Measurements from ENCODE around the gene TRIM58. TPM values are rescaled to one million over a fixed set of nuclear protein-coding genes. Genes with fewer than 3 reads are reported as not detected.

The TRIM58 gene
- total RNA-seq, 4 donors from 2014 or later, result 0.33 to 7.0 (median 1.2) TPM

- TF ChIP-seq CTCF (IDR thresholded peaks at IDR 0.05; ENCODE audit: low read depth), result no peak
Observed at GRCh38 chr1:247840818-247841217, 16.2 kb upstream of the TRIM58 start.

GRCh38 chr1:247841796-247842195 is 15.2 kb upstream of the TRIM58 start, which contains the start of gene OR11L1:
TSS of gene OR11L1 (minus strand) at chr1:247841896. CDS start at chr1:247841896, 0 bp downstream.
- no peak for TF ChIP-seq CTCF (IDR thresholded peaks at IDR 0.05; ENCODE audit: low read depth)

- TF ChIP-seq CTCF (IDR thresholded peaks at IDR 0.05; ENCODE audit: low read depth), result no peak
Observed at GRCh38 chr1:247843411-247843810, 13.6 kb upstream of the TRIM58 start.

- no peak for TF ChIP-seq CTCF (IDR thresholded peaks at IDR 0.05; ENCODE audit: low read depth)
Observed at GRCh38 chr1:247845011-247845692, 11.8 kb upstream of the TRIM58 start.

- TF ChIP-seq CTCF (IDR thresholded peaks at IDR 0.05; ENCODE audit: low read depth), result no peak
Observed at GRCh38 chr1:247845693-247846017, 11.3 kb upstream of the TRIM58 start.

- no peak for TF ChIP-seq CTCF (IDR thresholded peaks at IDR 0.05; ENCODE audit: low read depth)
Observed at GRCh38 chr1:247848346-247848745, 8.6 kb upstream of the TRIM58 start.

GRCh38 chr1:247849616-247850015 is 7.4 kb upstream of the TRIM58 start:
- TF ChIP-seq CTCF (IDR thresholded peaks at IDR 0.05; ENCODE audit: low read depth), result no peak
